GM23338 (cell line): ENCODE data around the gene RRP8. TPM values are rescaled to one million over a fixed set of nuclear protein-coding genes. Genes with fewer than 3 reads are reported as not detected.

ENCODE experiments used
- ATAC-seq: fragments of 200-7000 bp; cut with Tn5 transposase; 3 replicates; pipeline ENCODE4 v1.9.1; 2020
- DNase-seq: peaks from one replicate; pipeline ENCODE4 v3.0.0-alpha.2; 2015; ENCODE audit warnings: low spot score
- H2AFZ ChIP-seq: fragments of 200-600 bp; sonication (generic); 2 replicates; pipeline ENCODE4 v1.8.0; 2016; ENCODE audit warnings: antibody characterized with exemption, mild to moderate bottlenecking, moderate library complexity
- H3F3A ChIP-seq: fragments of 200-600 bp; sonication (generic); replicated peaks from 2 replicates; pipeline ENCODE4 v1.8.0; 2017; ENCODE audit warnings: antibody characterized with exemption, mixed run types, low read depth
- H3K27ac ChIP-seq: fragments of 200-600 bp; sonication (generic); 2 replicates; pipeline ENCODE4 v1.6.1; 2016; ENCODE audit warnings: low read depth
- H3K27me3 ChIP-seq: fragments of 200-600 bp; sonication (generic); 2 replicates; pipeline ENCODE4 v1.8.0; 2016; ENCODE audit warnings: mild to moderate bottlenecking, mixed run types, moderate library complexity; ENCODE audit not compliant: insufficient read depth
- H3K36me3 ChIP-seq: fragments of 200-600 bp; sonication (generic); 2 replicates; pipeline ENCODE4 v1.8.0; 2016; ENCODE audit warnings: mild to moderate bottlenecking; ENCODE audit not compliant: insufficient read depth
- H3K4me1 ChIP-seq: fragments of 200-600 bp; sonication (generic); 2 replicates; pipeline ENCODE4 v1.8.0; 2016; ENCODE audit warnings: mild to moderate bottlenecking, moderate library complexity; ENCODE audit not compliant: insufficient read depth
- H3K4me2 ChIP-seq: fragments of 200-600 bp; sonication (generic); 2 replicates; pipeline ENCODE4 v1.7.1; 2017; ENCODE audit warnings: mixed run types
- H3K4me3 ChIP-seq: fragments of 200-600 bp; sonication (generic); 2 replicates; pipeline ENCODE4 v1.6.1; 2016; ENCODE audit warnings: mixed run types
- H3K79me2 ChIP-seq: fragments of 200-600 bp; sonication (generic); replicated peaks from 2 replicates; pipeline ENCODE4 v1.8.0; 2017; ENCODE audit warnings: mild to moderate bottlenecking; ENCODE audit not compliant: insufficient read depth
- H3K9me2 ChIP-seq: fragments of 200-600 bp; sonication (generic); 2 replicates; pipeline ENCODE4 v1.8.0; 2017; ENCODE audit not compliant: insufficient read depth
- H4K20me1 ChIP-seq: fragments of 200-600 bp; sonication (generic); replicated peaks from 2 replicates; pipeline ENCODE4 v1.8.0; 2017; ENCODE audit warnings: mild to moderate bottlenecking; ENCODE audit not compliant: insufficient read depth
- H3K27ac Mint-ChIP-seq: 2 replicates; pipeline ENCODE4 v1.8.0; 2020; ENCODE audit warnings: inconsistent platforms, mild to moderate bottlenecking, moderate library complexity, mixed read lengths
- H3K27me3 Mint-ChIP-seq: 3 replicates; pipeline ENCODE4 v1.8.0; 2022; ENCODE audit warnings: low read depth, mild to moderate bottlenecking, moderate library complexity, mixed read lengths, inconsistent platforms; ENCODE audit not compliant: insufficient read depth, poor library complexity
- H3K36me3 Mint-ChIP-seq: 3 replicates; pipeline ENCODE4 v1.8.0; 2021; ENCODE audit warnings: low read depth, mild to moderate bottlenecking, inconsistent platforms, moderate library complexity, mixed read lengths
- H3K4me1 Mint-ChIP-seq: 3 replicates; pipeline ENCODE4 v1.8.0; 2020; ENCODE audit warnings: mild to moderate bottlenecking, inconsistent platforms, mixed read lengths
- H3K4me3 Mint-ChIP-seq: 3 replicates; pipeline ENCODE4 v1.8.0; 2021; ENCODE audit warnings: moderate library complexity, mild to moderate bottlenecking, inconsistent platforms, mixed read lengths
- H3K9me3 Mint-ChIP-seq: 3 replicates; pipeline ENCODE4 v1.8.0; 2020; ENCODE audit warnings: moderate library complexity, mild to moderate bottlenecking, inconsistent platforms, mixed read lengths
- CREB1 ChIP-seq: fragments of 250-450 bp; sonication (Bioruptor Pico); IDR thresholded peaks from 2 replicates; pipeline ENCODE4 v1.5.0; 2020; ENCODE audit warnings: low read depth, mild to moderate bottlenecking, moderate library complexity
- CTCF ChIP-seq, 2 experiments: fragments of 200-600 bp in 1 of 2; sonication (generic) in 1 of 2; conservative IDR thresholded peaks; 2 replicates each; pipeline versions ENCODE4 v1.5.1 to v1.6.1; 2016 to 2017; ENCODE audit warnings: antibody characterized with exemption in 2 of 2, low read depth in 2 of 2, mild to moderate bottlenecking in 2 of 2, moderate library complexity in 1 of 2
- ETS1 ChIP-seq: IDR thresholded peaks from 2 replicates; pipeline ENCODE4 v1.6.1; 2016; ENCODE audit warnings: antibody characterized with exemption
- EZH2 ChIP-seq: fragments of 200-600 bp; sonication (generic); IDR thresholded peaks from one replicate; pipeline ENCODE4 v1.8.0; 2017; ENCODE audit warnings: antibody characterized with exemption, mild to moderate bottlenecking, low read depth; ENCODE audit not compliant: unreplicated experiment
- EZH2phosphoT487 ChIP-seq: fragments of 200-600 bp; sonication (generic); IDR thresholded peaks from one replicate; pipeline ENCODE4 v1.8.1; 2018; ENCODE audit warnings: antibody characterized with exemption; ENCODE audit not compliant: unreplicated experiment
- JUNB ChIP-seq: IDR thresholded peaks from one replicate; pipeline ENCODE4 v1.6.1; 2016; ENCODE audit warnings: antibody characterized with exemption; ENCODE audit not compliant: unreplicated experiment
- NANOG ChIP-seq: IDR thresholded peaks from 2 replicates; pipeline ENCODE4 v1.6.1; 2016; ENCODE audit warnings: antibody characterized with exemption, borderline replicate concordance
- POLR2AphosphoS5 ChIP-seq: IDR thresholded peaks from 2 replicates; pipeline ENCODE4 v1.6.1; 2016; ENCODE audit warnings: antibody characterized with exemption, low read depth
- REST ChIP-seq: IDR thresholded peaks from one replicate; pipeline ENCODE4 v1.6.1; 2018; ENCODE audit warnings: antibody characterized with exemption; ENCODE audit not compliant: unreplicated experiment
- STAT1 ChIP-seq: IDR thresholded peaks from one replicate; pipeline ENCODE4 v1.6.1; 2016; ENCODE audit warnings: antibody characterized with exemption; ENCODE audit not compliant: unreplicated experiment
- ZNF114 ChIP-seq: fragments of 250-450 bp; sonication (Bioruptor Pico); IDR thresholded peaks from 2 replicates; pipeline ENCODE4 v1.5.0; 2020; ENCODE audit warnings: mild to moderate bottlenecking, moderate library complexity
- ZNF331 ChIP-seq: fragments of 250-450 bp; sonication (Bioruptor Pico); IDR thresholded peaks from 2 replicates; pipeline ENCODE4 v1.5.0; 2020; ENCODE audit warnings: low read depth, mild to moderate bottlenecking, moderate library complexity
- ZNF462 ChIP-seq: fragments of 250-450 bp; sonication (Bioruptor Pico); IDR thresholded peaks from 2 replicates; pipeline ENCODE4 v1.5.0; 2020; ENCODE audit warnings: mild to moderate bottlenecking, moderate library complexity
- polyA plus RNA-seq: library from polyadenylated mRNA; unstranded; fragments of >200 nt; fragmentation: Nextera tagmentation; extraction: Ambion mirVana; gene quantifications from 2 replicates; pipeline ENCODE4 v1.2.1, GENCODE V29; 2016
- total RNA-seq: library from RNA; depleted of rRNA; stranded (reverse); fragments of >200 nt; shearing (Covaris generic); gene quantifications from 2 replicates; pipeline ENCODE4 v1.2.3, GENCODE V29; 2014

RRP8 gene
- total and polyA plus RNA-seq, 2 experiments from 2014 or later = 7.4 to 13.7 TPM

GRCh38 chr11:6648501-6648900 is 45.1 kb upstream of the RRP8 start:
- Mint-ChIP-seq H3K27me3 (no peaks in the 10 kb centered on the region), H3K4me3 (no peak overlapping the region), H3K4me1 (no peaks in the 10 kb centered on the region), H3K36me3 (no peaks in the 10 kb centered on the region), H3K27ac (no peak overlapping the region), H3K9me3 (no peaks in the 10 kb centered on the region)
- no peak for TF ChIP-seq EZH2phosphoT487
- TF ChIP-seq NANOG = no peak
- TF ChIP-seq JUNB = no peak
- TF ChIP-seq STAT1 = no peak
- TF ChIP-seq ZNF331 (CRISPR knock-in tag) = no peak
- TF ChIP-seq ZNF462 (CRISPR knock-in tag) = no peak
- TF ChIP-seq REST = no peak
- TF ChIP-seq POLR2AphosphoS5 = no peak
- TF ChIP-seq CTCF (conservative IDR thresholded peaks at IDR 0.05; ENCODE audit: low read depth in 2 of 2) = no peak
- TF ChIP-seq ZNF114 = no peak
- TF ChIP-seq CREB1 (CRISPR knock-in tag) = no peak
- TF ChIP-seq EZH2 = no peak
- no peak for TF ChIP-seq ETS1
- no peak for DNase-seq
- ATAC-seq = no peak
- H3F3A ChIP-seq = no peaks in the 10 kb centered on the region
- H3K27me3 ChIP-seq = peaks cover 23% of the 10 kb centered on the region
- no peaks in the 10 kb centered on the region for H4K20me1 ChIP-seq
- no peak overlapping the region for H2AFZ ChIP-seq
- H3K9me2 ChIP-seq = 0 out of 2 replicates have a peak, but pooled peaks cover 7% of the 10 kb centered on the region
- no peak overlapping the region for H3K27ac ChIP-seq
- H3K4me2 ChIP-seq = no peak overlapping the region
- peaks cover 13% of the 10 kb centered on the region; the same call in 1 of the 2 replicates for H3K4me1 ChIP-seq
- no peak overlapping the region for H3K4me3 ChIP-seq
- no peaks in the 10 kb centered on the region for H3K79me2 ChIP-seq
- H3K36me3 ChIP-seq = no peaks in the 10 kb centered on the region
